ENCODE results near the gene SNRNP48.

SNRNP48 gene

GRCh38 chr6:7559196-7559595 is 30.8 kb upstream of the SNRNP48 start:
- DNase-seq (ENCODE audit: low read depth, low spot score), result no peak

GRCh38 chr6:7559651-7560385 is 30.2 kb upstream of the SNRNP48 start:
- no peak for DNase-seq (ENCODE audit: low read depth, low spot score)

- DNase-seq (ENCODE audit: low read depth, low spot score), result no peak
Observed at GRCh38 chr6:7561153-7561964, 28.6 kb upstream of the SNRNP48 start.

- no peak for DNase-seq (ENCODE audit: low read depth, low spot score)
Observed at GRCh38 chr6:7562769-7563168, 27.2 kb upstream of the SNRNP48 start.

GRCh38 chr6:7566107-7566506 is 23.9 kb upstream of the SNRNP48 start:
- no peak for DNase-seq (ENCODE audit: low read depth, low spot score)

GRCh38 chr6:7566617-7567173 is 23.3 kb upstream of the SNRNP48 start:
- DNase-seq (ENCODE audit: low read depth, low spot score), result no peak

- no peak for DNase-seq (ENCODE audit: low read depth, low spot score)
Observed at GRCh38 chr6:7568021-7568420, 22.0 kb upstream of the SNRNP48 start.

- no peak for DNase-seq (ENCODE audit: low read depth, low spot score)
Observed at GRCh38 chr6:7569082-7569481, 20.9 kb upstream of the SNRNP48 start.

- DNase-seq (ENCODE audit: low read depth, low spot score), result no peak
Observed at GRCh38 chr6:7572213-7572943, 17.6 kb upstream of the SNRNP48 start.

- DNase-seq (ENCODE audit: low read depth, low spot score), result no peak
Observed at GRCh38 chr6:7574500-7574899, 15.5 kb upstream of the SNRNP48 start.

GRCh38 chr6:7578516-7578915 is 11.5 kb upstream of the SNRNP48 start:
- DNase-seq (ENCODE audit: low read depth, low spot score), result no peak

- DNase-seq (ENCODE audit: low read depth, low spot score), result no peak
Observed at GRCh38 chr6:7578931-7579330, 11.1 kb upstream of the SNRNP48 start.

- no peak for DNase-seq (ENCODE audit: low read depth, low spot score)
Observed at GRCh38 chr6:7579851-7580250, 10.1 kb upstream of the SNRNP48 start.

- DNase-seq (ENCODE audit: low read depth, low spot score), result no peak
Observed at GRCh38 chr6:7580537-7580926, 9.5 kb upstream of the SNRNP48 start.

GRCh38 chr6:7580927-7581618 is 8.9 kb upstream of the SNRNP48 start:
- no peak for DNase-seq (ENCODE audit: low read depth, low spot score)

- DNase-seq (ENCODE audit: low read depth, low spot score), result no peak
Observed at GRCh38 chr6:7585287-7585930, 4.6 kb upstream of the SNRNP48 start.

- DNase-seq (ENCODE audit: low read depth, low spot score), result no peak
Observed at GRCh38 chr6:7587631-7588100, 2.3 kb upstream of the SNRNP48 start.

GRCh38 chr6:7588506-7588905 is 1.5 kb upstream of the SNRNP48 start:
- no peak for DNase-seq (ENCODE audit: low read depth, low spot score)

- DNase-seq (ENCODE audit: low read depth, low spot score), result no peak
Observed at GRCh38 chr6:7589221-7589620, 777 bp upstream of the SNRNP48 start.

- DNase-seq (ENCODE audit: low read depth, low spot score), result no peak
Observed at GRCh38 chr6:7590918-7591302, 912 bp downstream of the SNRNP48 start.

GRCh38 chr6:7591770-7592169 is 1.8 kb downstream of the SNRNP48 start:
- no peak for DNase-seq (ENCODE audit: low read depth, low spot score)
